Measurements from ENCODE around the gene MED17.

Gene MED17

GRCh38 chr11:93813974-93814373, 29.9 kb downstream of the MED17 start:
- ATAC-seq = no peak
- TF ChIP-seq ZC3H10 (CRISPR knock-in tag; IDR thresholded peaks at IDR 0.05) (no peak), TCF4 (CRISPR knock-in tag; IDR thresholded peaks at IDR 0.05; ENCODE audit: borderline replicate concordance) (no peak), CREB5 (CRISPR knock-in tag; IDR thresholded peaks at IDR 0.05; ENCODE audit: low read depth) (no peak), PATZ1 (CRISPR knock-in tag; IDR thresholded peaks at IDR 0.05; ENCODE audit: borderline replicate concordance) (no peak), OSR1 (CRISPR knock-in tag; IDR thresholded peaks at IDR 0.05) (no peak), CSRNP3 (CRISPR knock-in tag; IDR thresholded peaks at IDR 0.05) (no peak), ARNTL (CRISPR knock-in tag; IDR thresholded peaks at IDR 0.05; ENCODE audit: borderline replicate concordance, low read depth) (no peak), TOX (CRISPR knock-in tag; IDR thresholded peaks at IDR 0.05; ENCODE audit: borderline replicate concordance) (no peak), GLIS3 (CRISPR knock-in tag; IDR thresholded peaks at IDR 0.05) (no peak), RARB (CRISPR knock-in tag; IDR thresholded peaks at IDR 0.05) (no peak), ZFP3 (CRISPR knock-in tag; IDR thresholded peaks at IDR 0.05) (no peak), ZFP30 (CRISPR knock-in tag; IDR thresholded peaks at IDR 0.05) (no peak), ZNF565 (CRISPR knock-in tag; conservative IDR thresholded peaks at IDR 0.05; ENCODE audit: low read depth) (no peak), ZNF8 (CRISPR knock-in tag; IDR thresholded peaks at IDR 0.05) (no peak), BACH2 (CRISPR knock-in tag; IDR thresholded peaks at IDR 0.05; ENCODE audit: borderline replicate concordance) (no peak), TSHZ2 (CRISPR knock-in tag; IDR thresholded peaks at IDR 0.05) (no peak), ESRRG (CRISPR knock-in tag; IDR thresholded peaks at IDR 0.05) (no peak), ISL1 (CRISPR knock-in tag; IDR thresholded peaks at IDR 0.05) (no peak), POU6F1 (CRISPR knock-in tag; IDR thresholded peaks at IDR 0.05; ENCODE audit: borderline replicate concordance, low read depth) (no peak)

- TF ChIP-seq CREB5 (CRISPR knock-in tag; IDR thresholded peaks at IDR 0.05; ENCODE audit: low read depth) (no peak), GLIS3 (CRISPR knock-in tag; IDR thresholded peaks at IDR 0.05) (no peak), POU6F1 (CRISPR knock-in tag; IDR thresholded peaks at IDR 0.05; ENCODE audit: borderline replicate concordance, low read depth) (no peak), TOX (CRISPR knock-in tag; IDR thresholded peaks at IDR 0.05; ENCODE audit: borderline replicate concordance) (no peak)
- no peak for ATAC-seq
These were observed 31.0 kb downstream of the MED17 start for GRCh38 chr11:93814966-93815633.

Measured in SK-N-SH treated with all-trans-retinoic acid at 6 μM for 48 hours (cell line).